Daoy (cell line): ENCODE results near the gene UPF3A. TPM values are rescaled to one million over a fixed set of nuclear protein-coding genes. Genes with fewer than 3 reads are reported as not detected.

Experiments used
- DNase-seq: peaks from one replicate; pipeline ENCODE4 v3.0.0-alpha.2; 2015; ENCODE audit warnings: low read depth
- total RNA-seq: library from RNA; depleted of rRNA; stranded (reverse); fragments of >200 nt; shearing (Covaris generic); gene quantifications from 2 replicates; pipeline ENCODE4 v1.2.3, GENCODE V29; 2014

UPF3A gene
- total RNA-seq, 1 experiment from 2014 or later = 14.3 TPM

DNA sequence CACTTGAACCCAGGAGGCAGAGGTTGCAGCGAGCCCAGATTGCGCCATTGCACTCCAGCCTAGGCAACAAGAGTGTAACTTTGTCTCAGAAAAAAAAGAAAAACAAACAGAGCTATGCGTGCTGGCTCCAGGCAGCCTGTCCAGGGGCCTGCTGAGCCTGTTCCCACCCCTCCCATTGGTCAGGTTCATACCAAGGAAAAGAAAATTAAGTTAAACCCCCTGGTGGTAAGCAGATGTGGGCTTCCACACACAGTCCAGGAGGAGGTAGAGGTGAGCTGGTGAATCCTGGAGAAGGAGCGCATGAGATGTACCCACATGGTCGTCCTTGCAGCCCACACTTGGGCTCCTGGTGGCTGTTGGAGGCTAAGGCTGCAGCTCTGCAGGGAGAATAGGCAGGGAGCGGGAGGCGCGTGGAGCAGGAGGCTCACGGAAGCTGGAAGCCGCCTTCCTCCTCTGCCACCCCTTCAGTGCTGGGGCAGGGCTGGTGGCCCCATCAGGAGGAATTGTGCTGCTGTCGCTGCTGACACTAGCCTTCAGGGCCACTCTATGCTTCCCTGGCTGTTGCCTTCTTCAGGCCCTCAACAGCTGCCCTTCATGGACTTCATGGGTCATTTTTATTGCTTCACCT is 22.4 kb downstream of the UPF3A start:
- DNase-seq = no peak

DNA sequence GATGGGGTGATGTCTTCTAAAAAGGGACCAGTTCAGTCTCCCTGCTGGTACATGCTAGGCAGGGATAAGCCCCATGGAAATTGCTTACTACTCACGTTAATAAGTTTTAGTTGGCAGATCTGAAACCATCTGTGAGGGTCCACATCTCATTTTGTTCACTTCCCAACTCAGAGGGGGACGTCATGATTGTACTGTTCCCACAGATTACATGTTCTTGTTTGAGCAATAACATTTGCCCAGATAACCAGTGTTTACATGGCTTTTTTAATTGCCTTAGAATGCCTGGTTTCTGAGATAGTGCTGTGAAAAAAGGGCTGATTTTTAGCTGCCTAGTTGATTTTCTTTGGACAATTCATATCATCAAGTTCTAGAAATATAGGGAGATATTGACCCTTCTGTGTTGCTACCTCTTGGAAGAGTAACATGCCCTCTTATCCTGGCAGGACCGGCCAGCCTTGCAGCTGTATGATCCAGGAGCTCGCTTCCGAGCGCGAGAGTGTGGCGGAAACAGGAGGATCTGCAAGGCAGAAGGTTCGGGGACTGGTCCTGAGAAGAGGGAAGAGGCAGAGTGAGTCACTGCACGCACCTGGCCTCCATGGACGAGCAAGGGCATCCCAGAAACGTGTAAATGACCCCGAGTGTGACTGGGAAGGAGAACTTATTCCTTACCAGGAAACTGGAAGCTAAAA is 23.1 kb downstream of the UPF3A start:
- DNase-seq = no peak

DNA sequence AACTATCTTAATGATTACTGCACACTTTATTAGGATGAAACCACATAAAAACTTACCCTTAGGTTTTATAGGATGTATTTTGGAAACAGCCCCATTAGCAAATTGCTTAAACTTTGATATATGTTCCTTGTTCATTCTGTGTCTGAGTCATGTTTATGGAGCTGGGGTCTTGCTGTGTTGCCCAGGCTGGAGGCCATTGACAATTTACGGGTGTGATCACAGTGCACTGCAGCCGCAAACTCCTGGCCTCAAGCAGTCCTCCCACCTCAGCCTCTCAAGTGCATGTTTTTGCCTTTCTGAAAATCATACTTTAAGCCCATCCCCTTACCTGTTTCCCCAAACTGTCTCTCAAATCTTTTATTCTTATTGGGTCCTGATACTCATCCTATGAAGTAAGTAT is 27.7 kb downstream of the UPF3A start:
- no peak for DNase-seq

DNA sequence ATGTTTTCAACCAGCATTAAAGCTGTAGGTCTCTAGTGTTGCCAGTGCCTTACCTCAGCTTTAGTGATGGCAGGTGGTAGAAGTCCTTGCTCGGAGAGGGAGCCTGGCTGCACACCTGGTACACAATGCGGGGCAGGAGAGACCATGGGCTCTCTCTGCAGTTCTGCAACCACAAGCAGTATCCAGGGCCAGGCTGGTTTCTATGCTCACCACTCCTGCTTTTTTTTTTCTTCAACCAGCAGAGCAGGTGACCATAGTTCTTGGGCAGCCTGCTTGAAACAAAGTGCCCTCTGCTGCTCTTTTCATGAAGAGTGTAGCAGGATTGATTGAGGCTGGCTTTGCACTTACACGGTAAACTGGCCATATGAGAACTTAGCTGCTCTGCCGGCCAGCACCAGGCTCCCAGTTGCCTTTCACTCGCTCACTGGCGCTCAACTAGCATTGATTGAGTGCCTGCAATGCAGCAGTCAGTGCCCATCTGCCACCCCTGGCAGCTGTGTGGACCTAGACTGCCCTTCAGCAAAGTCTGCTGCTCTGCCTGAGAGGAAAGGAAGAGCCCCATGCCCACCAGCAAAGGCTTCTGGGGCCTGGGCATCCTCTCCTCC is 28.5 kb downstream of the UPF3A start:
- no peak for DNase-seq

DNA sequence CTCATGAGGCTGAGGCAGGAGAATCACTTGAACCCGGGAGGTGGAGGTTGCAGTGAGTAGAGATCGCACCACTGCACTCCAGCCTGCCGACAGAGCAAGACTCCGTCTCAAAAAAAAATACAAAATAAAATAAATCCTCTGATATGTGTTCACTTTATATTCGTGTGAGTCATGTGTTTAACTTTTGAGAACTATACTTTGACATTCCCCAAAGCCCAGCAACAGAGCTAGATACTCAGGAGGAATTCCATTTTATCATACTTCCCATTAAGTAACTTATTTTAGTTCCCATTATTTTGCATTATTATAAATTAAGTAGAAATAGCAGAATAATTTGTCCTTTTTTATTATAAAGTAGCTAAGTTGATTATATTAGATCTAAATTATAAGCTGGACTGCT is 29.6 kb downstream of the UPF3A start:
- DNase-seq = no peak

DNA sequence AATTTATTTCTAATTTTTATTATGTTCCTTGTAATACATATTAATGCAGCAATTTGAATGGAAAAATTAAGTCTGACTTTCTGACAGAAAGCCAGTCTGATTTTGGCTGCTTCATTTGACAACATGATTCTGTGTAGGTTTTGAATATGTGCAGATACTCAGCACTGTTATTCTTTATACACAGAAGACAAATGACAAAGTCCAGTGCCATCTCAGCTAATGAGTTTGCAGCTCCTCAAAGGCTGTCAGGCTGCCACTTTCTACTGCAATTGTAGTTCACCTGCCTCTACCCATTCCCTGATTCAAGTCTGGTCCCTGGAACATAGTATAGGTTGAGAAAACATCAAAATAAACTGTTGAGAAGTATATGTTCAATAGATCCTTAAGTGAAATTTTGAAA is 30.0 kb downstream of the UPF3A start:
- DNase-seq = no peak

DNA sequence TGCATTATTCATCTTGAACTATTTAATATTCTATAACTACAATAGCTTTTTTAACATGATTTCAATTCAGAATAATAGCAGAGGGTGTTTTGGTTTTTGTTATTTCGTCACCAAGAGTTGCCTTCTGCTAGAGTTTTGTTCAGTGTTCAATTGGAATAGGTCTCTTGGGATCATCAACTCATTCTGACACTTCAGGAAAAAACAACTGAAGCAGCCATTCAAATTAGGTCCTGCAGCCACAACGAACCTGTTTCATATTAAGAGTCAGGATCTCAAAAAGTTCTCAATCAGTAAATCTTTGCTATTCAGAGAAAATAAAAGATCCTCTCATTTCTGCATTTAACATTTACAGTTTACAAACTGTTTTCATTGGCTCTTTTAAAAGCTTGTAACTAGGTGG is 30.5 kb downstream of the UPF3A start:
- DNase-seq = no peak

DNA sequence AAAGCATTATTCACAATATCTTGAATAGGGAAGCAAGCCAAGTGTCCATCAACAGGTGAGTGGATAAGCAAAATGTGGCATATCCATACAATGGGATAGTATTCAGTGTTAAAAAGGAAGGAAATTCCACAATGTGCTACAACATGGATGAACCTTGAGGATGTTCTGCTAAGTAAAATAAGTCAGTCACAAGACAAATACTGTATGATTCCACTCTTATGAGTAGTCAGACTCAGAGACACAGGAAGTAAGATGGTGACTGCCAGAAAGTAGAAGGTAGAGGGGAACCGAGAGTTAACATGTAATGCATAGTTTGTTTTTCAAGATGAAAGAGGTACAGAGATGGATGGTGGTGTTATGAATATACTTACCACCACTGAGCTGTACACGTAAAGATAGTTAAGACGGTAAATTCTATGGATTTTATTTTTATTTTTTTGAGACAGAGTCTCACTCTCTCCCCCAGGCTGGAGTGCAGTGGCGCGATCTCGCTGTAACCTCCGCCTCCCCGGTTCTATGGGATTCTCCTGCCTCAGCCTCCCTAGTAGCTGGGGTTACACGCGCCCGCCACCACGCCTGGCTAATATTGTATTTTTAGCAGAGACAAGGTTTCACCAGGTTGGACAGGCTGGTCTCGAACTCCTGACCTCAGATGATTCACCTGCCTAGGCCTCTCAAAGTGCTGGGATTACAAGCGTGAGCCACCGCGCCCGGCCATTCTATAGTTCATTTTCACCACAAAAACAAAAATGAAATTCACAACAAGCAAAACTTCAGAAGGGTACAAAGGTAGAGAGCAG is 31.9 kb downstream of the UPF3A start:
- peak; percentile 19 for DNase-seq

DNA sequence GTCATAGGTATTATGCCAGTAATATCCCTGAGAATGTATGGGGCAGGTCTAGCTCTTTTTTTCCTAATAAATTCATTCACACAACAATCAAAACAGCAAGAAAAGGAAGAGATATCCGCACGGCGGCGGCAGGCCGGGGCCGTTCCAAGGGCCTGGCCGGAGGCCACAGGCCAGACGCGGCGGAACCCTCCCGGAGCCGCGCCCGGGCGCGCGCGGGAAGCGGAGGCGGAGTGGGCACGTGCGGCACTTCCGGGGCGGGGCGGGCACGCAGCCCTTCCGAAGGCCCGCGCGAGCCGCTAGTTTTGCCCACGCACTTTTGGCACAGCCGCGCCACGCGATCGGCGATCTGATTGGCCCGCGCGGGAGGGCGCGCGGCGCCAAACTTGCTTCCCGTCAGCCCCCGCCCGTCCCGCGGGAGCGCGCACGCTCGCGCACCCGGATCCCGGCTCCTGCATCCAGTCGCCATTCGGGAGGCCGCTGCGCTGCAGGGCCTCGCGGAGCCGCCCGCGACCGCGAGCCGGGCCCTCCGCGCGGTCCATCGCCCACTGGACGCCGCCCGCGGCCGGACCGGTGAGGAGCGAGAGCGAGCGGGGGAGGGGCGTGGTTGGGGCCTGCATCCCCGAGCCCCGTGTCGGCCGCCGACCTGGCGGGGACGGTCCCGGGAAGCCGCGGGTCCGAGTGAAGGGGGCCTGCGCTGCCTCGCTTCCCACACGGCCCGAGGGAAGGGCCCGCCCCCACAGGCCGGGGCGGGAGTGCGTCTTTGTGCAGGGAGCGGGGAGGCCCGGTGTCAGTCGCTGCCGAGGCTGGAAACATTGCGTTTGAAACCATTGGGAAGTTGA is 32.9 kb downstream of the UPF3A start, which contains the start of gene CHAMP1:
CHAMP1 (plus strand) TSS at position 430 of the 839 bp plus-strand sequence. CDS start 9,340 bp downstream, outside the sequence.
- peak; percentile 96 for DNase-seq

DNA sequence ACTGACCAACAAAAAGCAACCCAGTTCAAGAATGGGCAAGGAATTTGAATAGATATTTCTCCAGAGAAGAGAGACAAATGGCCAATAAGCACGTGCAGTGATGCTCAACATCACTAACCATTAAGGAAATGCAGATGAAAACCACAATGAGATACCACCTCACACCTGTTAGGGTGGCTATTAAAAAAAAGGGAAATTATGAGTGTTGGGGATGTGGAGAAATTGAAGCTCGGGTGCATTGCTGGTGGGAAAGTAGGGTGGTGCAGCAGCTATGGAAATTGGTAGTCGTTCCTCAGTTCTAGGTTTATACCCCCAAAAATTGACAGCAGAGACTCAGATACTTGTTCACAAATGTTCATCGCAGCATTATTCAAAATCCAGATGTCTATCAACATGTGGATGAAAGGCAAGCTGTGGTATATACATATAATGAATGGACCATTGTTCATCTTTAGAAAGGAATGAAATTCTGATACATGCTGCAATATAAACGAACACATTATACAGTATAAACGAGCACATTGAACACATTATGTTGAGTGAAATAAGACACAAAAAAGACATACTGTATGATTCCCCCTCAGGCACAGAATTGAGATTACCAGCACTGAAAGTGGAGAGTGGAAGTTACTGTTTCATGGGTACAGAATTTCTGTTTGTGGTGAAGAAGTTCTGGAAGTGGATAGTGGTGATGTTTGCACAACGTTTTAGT is 33.8 kb downstream of the UPF3A start:
- DNase-seq = no peak

DNA sequence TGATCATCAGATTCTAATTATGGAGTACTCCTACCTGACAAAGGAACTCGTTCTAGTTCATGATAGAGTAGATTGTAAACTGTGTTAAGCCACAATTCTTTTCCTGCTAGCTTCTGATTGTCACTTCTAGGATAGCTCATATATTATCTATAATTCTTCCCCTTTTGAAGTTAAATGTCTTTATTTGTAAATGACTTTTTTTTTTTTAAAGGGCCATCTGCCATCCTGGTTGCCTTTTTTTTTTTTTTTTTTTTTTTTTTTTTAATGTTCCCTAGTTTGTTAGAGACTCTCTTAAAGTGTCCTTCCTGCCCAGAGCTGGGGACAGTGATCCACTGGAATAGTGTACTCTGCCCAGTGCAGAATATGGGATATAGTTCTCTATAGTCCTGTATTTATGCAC is 37.2 kb downstream of the UPF3A start:
- DNase-seq = no peak

DNA sequence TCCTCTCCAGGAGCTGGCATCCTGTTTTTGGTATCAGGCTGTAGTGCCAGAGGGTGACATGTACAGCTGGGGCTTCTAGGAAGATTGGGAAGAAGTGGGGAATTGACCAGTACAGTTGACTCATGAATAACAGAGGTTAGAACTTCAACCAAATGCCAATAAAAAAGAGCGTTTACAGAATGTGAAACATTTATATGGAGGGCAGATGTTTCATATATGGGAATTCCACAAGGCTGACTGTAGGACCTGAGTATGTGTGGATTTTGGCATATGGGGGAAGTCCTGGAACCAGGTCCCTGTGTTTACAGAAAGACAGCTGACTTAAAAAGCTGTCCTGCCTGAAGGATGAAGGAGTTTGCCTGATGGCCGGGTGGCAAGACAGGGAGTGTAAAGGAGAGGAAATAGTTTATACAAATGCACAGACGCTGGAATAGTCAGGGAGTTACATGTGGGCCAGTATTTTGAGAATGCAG is 38.1 kb downstream of the UPF3A start:
- DNase-seq = no peak

DNA sequence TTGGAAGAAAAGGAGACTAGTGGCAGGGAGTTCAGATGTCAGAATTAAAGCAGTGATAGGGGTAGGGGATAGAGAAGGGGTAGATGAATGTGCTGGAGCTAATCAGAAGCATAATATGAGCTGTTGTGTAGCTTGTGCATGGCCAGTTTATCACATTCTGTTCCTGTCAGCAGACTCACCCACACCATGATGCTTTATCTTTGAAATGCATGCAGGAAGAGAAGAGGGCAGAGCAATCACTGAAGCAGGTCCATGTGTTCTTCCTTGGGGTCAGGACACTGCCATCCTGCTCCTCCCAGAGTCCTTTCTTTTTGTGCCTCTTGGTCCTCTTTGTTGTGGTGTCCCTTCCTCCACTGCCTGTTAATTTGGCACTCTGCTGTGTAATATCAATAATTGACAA is 38.7 kb downstream of the UPF3A start:
- no peak for DNase-seq

DNA sequence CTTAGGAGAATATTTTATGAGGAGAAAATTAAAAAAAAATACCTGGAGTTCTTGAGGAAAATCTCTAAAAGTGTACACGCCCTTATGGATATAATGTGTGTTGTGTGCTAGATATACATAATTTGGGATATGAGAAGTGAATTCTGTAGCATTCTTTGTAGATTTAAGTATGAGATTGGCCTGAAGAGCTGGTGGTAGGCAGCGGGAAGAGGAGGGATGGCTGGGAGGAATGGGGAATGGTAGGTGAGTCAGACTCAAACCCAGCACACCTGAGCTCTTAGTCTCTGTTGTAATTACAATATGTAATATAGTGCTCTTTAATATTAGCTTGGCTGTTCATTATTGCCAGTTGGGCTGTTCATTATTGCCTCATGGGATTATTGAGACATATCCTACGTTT is 39.9 kb downstream of the UPF3A start:
- DNase-seq = no peak

DNA sequence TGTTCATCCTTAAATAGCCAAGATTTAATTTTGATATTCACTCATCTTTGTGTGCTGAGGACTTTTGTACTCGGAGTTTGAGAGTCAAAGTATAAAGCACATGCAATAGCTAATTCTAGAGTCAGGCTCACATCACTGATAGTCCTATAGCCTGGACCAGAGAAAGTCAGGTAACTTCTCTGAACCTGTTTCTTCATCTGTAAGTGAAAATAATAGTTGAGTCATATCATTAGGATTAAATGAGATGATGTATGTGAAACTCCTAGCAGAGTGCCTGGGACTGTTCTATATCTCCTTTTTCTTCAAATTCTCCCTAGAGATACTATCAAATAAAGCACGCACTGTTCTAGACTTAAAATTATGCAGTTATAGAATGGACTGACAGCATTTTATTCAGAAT is 41.9 kb downstream of the UPF3A start:
- no peak for DNase-seq

DNA sequence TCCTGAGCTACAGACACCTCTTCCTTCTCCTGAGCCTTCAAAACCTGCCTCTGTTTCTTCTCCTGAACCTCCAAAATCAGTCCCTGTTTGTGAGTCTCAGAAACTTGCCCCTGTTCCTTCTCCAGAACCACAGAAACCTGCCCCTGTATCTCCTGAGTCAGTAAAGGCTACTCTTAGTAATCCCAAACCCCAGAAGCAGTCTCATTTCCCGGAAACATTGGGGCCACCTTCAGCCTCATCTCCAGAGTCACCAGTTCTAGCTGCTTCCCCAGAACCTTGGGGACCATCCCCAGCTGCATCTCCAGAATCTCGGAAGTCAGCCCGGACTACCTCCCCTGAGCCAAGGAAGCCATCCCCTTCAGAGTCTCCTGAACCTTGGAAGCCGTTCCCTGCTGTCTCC is 42.9 kb downstream of the UPF3A start:
- DNase-seq = no peak

DNA sequence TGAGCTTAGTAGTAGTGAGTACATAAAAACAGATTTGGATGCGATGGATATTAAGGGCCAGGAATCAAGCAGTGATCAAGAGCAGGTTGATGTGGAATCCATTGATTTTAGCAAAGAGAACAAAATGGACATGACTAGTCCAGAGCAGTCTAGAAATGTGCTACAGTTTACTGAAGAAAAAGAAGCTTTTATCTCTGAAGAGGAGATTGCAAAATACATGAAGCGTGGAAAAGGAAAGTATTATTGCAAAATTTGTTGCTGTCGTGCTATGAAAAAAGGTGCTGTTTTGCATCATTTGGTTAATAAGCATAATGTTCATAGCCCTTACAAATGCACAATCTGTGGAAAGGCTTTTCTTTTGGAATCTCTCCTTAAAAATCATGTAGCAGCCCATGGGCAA is 44.3 kb downstream of the UPF3A start:
- DNase-seq = no peak

DNA sequence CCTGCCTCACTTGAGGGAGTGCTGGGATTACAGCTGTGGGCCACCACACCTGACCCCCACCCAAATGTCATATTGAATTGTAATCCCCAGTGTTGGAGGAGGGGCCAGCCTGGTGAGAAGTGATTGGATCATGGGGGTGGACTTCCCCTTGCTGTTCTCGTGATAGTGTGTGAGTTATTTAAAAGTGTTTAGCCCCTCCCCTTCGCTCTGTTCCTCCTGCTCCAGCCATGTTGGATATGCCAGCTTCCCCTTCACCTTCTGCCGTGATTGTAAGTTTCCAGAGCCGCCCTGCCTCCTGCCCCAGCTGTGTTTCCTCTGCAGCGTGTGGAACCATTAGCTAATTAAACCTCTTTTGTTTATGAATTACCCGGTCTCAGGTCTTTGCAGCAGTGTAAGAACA is 46.6 kb downstream of the UPF3A start:
- DNase-seq = no peak

DNA sequence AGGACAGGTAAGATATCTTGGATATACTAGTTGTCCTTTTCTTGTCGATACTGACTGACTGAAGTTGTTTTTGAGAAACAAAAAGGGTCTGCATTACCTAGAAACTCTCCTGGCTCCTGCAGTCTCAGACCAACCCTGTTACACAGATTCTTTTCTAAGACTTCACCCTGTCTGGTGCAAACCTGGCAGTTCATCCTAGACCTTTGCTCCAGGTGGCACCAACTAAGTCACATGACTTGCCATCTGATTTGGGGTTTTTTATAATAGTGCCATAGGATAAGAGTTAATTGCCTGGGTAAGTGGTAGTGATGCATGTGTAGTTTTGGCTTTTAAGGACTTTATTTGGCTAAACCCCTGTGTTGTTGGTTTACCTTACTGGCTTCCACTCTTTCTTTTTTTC is 47.2 kb downstream of the UPF3A start:
- no peak for DNase-seq

DNA sequence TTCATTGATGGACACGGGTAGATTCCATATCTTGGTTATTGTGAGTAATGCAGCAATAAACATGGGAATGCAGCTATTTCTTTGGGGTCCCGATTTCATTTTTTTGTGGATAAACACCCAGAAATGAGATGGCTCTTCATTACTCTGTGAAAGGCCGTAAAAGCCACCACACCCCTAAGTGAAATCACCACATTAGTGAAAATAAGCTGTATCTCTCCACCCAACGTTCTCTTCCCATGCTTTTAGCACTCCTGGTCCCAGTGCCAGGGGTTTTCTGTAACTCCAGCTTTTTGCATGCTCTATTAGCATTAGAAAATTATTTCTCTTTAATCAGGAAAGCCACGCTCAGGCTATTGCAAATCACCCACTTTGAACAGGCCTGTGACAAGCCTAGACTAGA is 48.7 kb downstream of the UPF3A start:
- no peak for DNase-seq

DNA sequence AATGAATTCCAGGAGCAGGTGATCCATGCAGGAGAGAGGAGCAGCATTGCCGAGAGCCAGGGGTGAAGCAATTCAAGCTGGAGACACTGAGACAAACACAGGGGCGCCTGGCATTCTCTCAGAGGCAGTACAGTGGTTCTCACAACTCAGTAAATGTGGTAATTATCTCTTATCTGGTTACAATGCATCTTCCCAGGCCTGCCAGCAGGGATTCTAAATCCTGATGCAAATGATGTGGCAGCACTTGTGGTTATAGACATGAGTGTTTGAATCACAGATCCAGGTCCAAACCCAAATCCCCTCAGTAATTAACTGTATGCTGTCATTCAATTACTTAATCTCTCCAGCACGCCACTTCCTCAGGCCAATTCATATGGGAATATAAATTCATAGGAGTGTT is 52.5 kb downstream of the UPF3A start:
- DNase-seq = peak; percentile 12
